Measurements from ENCODE around the gene CLHC1.
"Not testable (repeated sequence)": the region's sequence is repeated elsewhere in the genome, so short reads cannot be mapped to it uniquely, and the experiment has no call there.

- not testable (repeated sequence) for TF ChIP-seq EZH2 (IDR thresholded peaks at IDR 0.05; ENCODE audit: borderline replicate concordance, low read length); CTCF (IDR thresholded peaks at IDR 0.05; ENCODE audit: low read length)
These were observed 9.5 kb upstream of the CLHC1 start for GRCh38 chr2:55241582-55241981.

Data from OCI-LY1 (cell line).